Measurements from ENCODE around the gene PIM1. TPM values are rescaled to one million over a fixed set of nuclear protein-coding genes. Genes with fewer than 3 reads are reported as not detected.

The PIM1 gene
- polyA plus RNA-seq, 1 donor (not counting 4 experiments of a cell fraction or from before 2014, with no cell fraction given): 10.2 TPM

GRCh38 chr6:37170273-37171200, 585 bp downstream of the PIM1 start:
- TF ChIP-seq EZH2 (IDR thresholded peaks at IDR 0.05; ENCODE audit: low read length): no peak
- peak; percentile 15 to 36 (median 23) for TF ChIP-seq CTCF (optimal IDR thresholded peaks at IDR 0.05 in 1 of 3, IDR thresholded peaks at IDR 0.05 in 1 of 3, conservative IDR thresholded peaks at IDR 0.05 in 1 of 3; ENCODE audit: extremely low read depth in 1 of 3, insufficient read depth in 2 of 3, low read length in 3 of 3)
- Histone ChIP-seq H4K20me1 (ENCODE audit: control insufficient read depth, extremely low read depth, insufficient read depth, low read length) (no peaks in the 10 kb centered on the region), H3K9ac (ENCODE audit: control insufficient read depth, extremely low read depth, insufficient read depth, low read length) (peak overlapping the region; percentile 78), H2AFZ (ENCODE audit: control insufficient read depth, low read length) (peak overlapping the region; percentile 16), H3K79me2 (ENCODE audit: control insufficient read depth, insufficient read depth, low read length) (peaks cover 12% of the 10 kb centered on the region), H3K4me2 (ENCODE audit: control insufficient read depth, extremely low read depth, insufficient read depth, low read depth, low read length) (peak overlapping the region; percentile 94), H3K4me3 (ENCODE audit: control insufficient read depth in 2 of 3, extremely low read depth in 1 of 3, insufficient read depth in 2 of 3, low read depth in 1 of 3, low read length in 3 of 3) (peak overlapping the region; percentile 75 to 86 (median 82)), H3K27me3 (ENCODE audit: control insufficient read depth, extremely low read depth, insufficient read depth, low read length) (no peaks in the 10 kb centered on the region), H3K4me1 (ENCODE audit: control insufficient read depth, extremely low read depth, insufficient read depth, low read length) (peaks cover 15% of the 10 kb centered on the region), H3K36me3 (ENCODE audit: control insufficient read depth in 2 of 2, extremely low read depth in 1 of 2, insufficient read depth in 2 of 2, low read length in 2 of 2) (peaks cover 8 to 14% of the 10 kb centered on the region in 2 experiments), H3K9me1 (ENCODE audit: control insufficient read depth, extremely low read depth, insufficient read depth, low read length) (no peaks in the 10 kb centered on the region), H3K9me3 (ENCODE audit: control insufficient read depth, low read depth, low read length) (no peaks in the 10 kb centered on the region), H3K27ac (ENCODE audit: control insufficient read depth, insufficient read depth, low read length) (peak overlapping the region; percentile 68)
- FAIRE-seq (no peak), DNase-seq (ENCODE audit: low read depth, low spot score) (no peak)
- dilution Hi-C loops (cut with MboI; ENCODE audit: extremely low pct_ligation_motif_present, low sequenced_read_pairs): no loop called here

- no peak for DNase-seq (ENCODE audit: low read depth, low spot score)
- H3K36me3 ChIP-seq (ENCODE audit: control insufficient read depth in 2 of 2, extremely low read depth in 1 of 2, insufficient read depth in 2 of 2, low read length in 2 of 2): peaks cover 8 to 14% of the 10 kb centered on the region in 2 experiments
Observed at GRCh38 chr6:37171201-37171969, 1.4 kb downstream of the PIM1 start.

More at GRCh38 chr6:37171201-37171969, 1.4 kb downstream of the PIM1 start:
- H3K27me3 ChIP-seq (ENCODE audit: control insufficient read depth, extremely low read depth, insufficient read depth, low read length): no peaks in the 10 kb centered on the region
- TF ChIP-seq EZH2 (IDR thresholded peaks at IDR 0.05; ENCODE audit: low read length) (no peak), CTCF (optimal IDR thresholded peaks at IDR 0.05 in 1 of 3, IDR thresholded peaks at IDR 0.05 in 1 of 3, conservative IDR thresholded peaks at IDR 0.05 in 1 of 3; ENCODE audit: extremely low read depth in 1 of 3, insufficient read depth in 2 of 3, low read length in 3 of 3) (no peak)
- peak overlapping the region; percentile 78 for H3K9ac ChIP-seq (ENCODE audit: control insufficient read depth, extremely low read depth, insufficient read depth, low read length)
- FAIRE-seq: no peak
- dilution Hi-C loops (cut with MboI; ENCODE audit: extremely low pct_ligation_motif_present, low sequenced_read_pairs): no loop called here
- H3K4me3 ChIP-seq (ENCODE audit: control insufficient read depth in 2 of 3, extremely low read depth in 1 of 3, insufficient read depth in 2 of 3, low read depth in 1 of 3, low read length in 3 of 3): peak overlapping the region; percentile 75 to 86 (median 82)
- peak overlapping the region; percentile 68 for H3K27ac ChIP-seq (ENCODE audit: control insufficient read depth, insufficient read depth, low read length)
- H3K9me1 ChIP-seq (ENCODE audit: control insufficient read depth, extremely low read depth, insufficient read depth, low read length): no peaks in the 10 kb centered on the region
- peaks cover 15% of the 10 kb centered on the region for H3K4me1 ChIP-seq (ENCODE audit: control insufficient read depth, extremely low read depth, insufficient read depth, low read length)
- H3K9me3 ChIP-seq (ENCODE audit: control insufficient read depth, low read depth, low read length): no peaks in the 10 kb centered on the region
- H3K4me2 ChIP-seq (ENCODE audit: control insufficient read depth, extremely low read depth, insufficient read depth, low read depth, low read length): peak overlapping the region; percentile 94
- peak overlapping the region; percentile 52 for H2AFZ ChIP-seq (ENCODE audit: control insufficient read depth, low read length)
- H4K20me1 ChIP-seq (ENCODE audit: control insufficient read depth, extremely low read depth, insufficient read depth, low read length): no peaks in the 10 kb centered on the region
- H3K79me2 ChIP-seq (ENCODE audit: control insufficient read depth, insufficient read depth, low read length): peaks cover 12% of the 10 kb centered on the region
